Measurements from ENCODE around the gene CADM2.
A peak's percentile ranks its signal among the peaks of the same experiment; 100 is the strongest.

DNA sequence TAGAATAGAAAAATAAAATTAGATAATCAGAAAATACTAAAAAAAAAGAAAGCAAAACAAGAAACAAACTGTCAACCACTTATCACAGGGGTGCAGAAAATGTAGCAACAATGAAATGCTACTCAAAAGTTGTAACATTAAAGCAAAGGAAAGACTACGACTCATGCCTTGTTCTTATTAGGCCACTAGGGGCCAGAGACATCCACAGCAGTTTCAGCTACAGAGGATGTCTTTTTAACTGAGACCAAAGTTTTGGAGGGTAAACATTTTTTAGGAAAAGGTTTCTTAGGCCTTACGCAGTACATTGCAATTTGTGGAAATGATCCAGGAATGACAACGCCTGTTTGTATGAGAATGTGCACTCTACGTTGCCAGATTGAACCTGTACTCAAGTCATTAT is 15.4 kb upstream of the CADM2 start:
- TF ChIP-seq, protein P1, sequence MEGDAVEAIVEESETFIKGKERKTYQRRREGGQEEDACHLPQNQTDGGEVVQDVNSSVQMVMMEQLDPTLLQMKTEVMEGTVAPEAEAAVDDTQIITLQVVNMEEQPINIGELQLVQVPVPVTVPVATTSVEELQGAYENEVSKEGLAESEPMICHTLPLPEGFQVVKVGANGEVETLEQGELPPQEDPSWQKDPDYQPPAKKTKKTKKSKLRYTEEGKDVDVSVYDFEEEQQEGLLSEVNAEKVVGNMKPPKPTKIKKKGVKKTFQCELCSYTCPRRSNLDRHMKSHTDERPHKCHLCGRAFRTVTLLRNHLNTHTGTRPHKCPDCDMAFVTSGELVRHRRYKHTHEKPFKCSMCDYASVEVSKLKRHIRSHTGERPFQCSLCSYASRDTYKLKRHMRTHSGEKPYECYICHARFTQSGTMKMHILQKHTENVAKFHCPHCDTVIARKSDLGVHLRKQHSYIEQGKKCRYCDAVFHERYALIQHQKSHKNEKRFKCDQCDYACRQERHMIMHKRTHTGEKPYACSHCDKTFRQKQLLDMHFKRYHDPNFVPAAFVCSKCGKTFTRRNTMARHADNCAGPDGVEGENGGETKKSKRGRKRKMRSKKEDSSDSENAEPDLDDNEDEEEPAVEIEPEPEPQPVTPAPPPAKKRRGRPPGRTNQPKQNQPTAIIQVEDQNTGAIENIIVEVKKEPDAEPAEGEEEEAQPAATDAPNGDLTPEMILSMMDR (IDR thresholded peaks at IDR 0.05): peak in 1 of 3 experiments; percentile 9
- TF ChIP-seq EP300 (IDR thresholded peaks at IDR 0.05) (no peak), POLR2AphosphoS5 (IDR thresholded peaks at IDR 0.05) (no peak), POLR2A (IDR thresholded peaks at IDR 0.05; ENCODE audit: low read depth) (no peak)
